HEK293 (cell line): ENCODE measurements around the gene DPYD.
"Not testable (repeated sequence)": the region's sequence is repeated elsewhere in the genome, so short reads cannot be mapped to it uniquely, and the experiment has no call there.

Experiments
- CTCF ChIA-PET: fragments of 350-600 bp; formaldehyde crosslinking; extraction: SDS; loops from one replicate; lab custom pipeline; 2021; ENCODE audit warnings: antibody characterized with exemption; lab: Yijun Ruan, JAX
- POLR2A ChIA-PET: fragments of 300-600 bp; formaldehyde crosslinking; extraction: SDS; loops from one replicate; lab custom pipeline; 2020; ENCODE audit warnings: antibody characterized with exemption, inconsistent platforms; lab: Yijun Ruan, JAX
- H3K27ac ChIP-seq: fragments of 200-500 bp; sonication (Bioruptor generic); 2 replicates; pipeline ENCODE4 v1.5.1; 2014; ENCODE audit warnings: low read depth, low read length, control low read depth, inconsistent platforms; ENCODE audit errors: extremely low read depth
- H3K36me3 ChIP-seq, 2 experiments: fragments of 200-500 bp in 1 of 2; sonication (Bioruptor generic) in 1 of 2; 1 replicate in 1 of 2; 2 replicates in 1 of 2; pipeline ENCODE4 v1.5.1; 2014 to 2017; ENCODE audit warnings: inconsistent platforms in 2 of 2, low read length in 2 of 2; ENCODE audit not compliant: control insufficient read depth in 2 of 2, insufficient read depth in 1 of 2
- H3K4me1 ChIP-seq: fragments of 200-500 bp; sonication (Bioruptor generic); 2 replicates; pipeline ENCODE4 v1.5.1; 2014; ENCODE audit warnings: mild to moderate bottlenecking, low read length, inconsistent platforms; ENCODE audit not compliant: control insufficient read depth, insufficient read depth
- H3K4me3 ChIP-seq: 2 replicates; pipeline ENCODE4 v1.5.1; 2011; ENCODE audit warnings: low read depth, mild to moderate bottlenecking, control low read depth, low read length, moderate library complexity
- H3K9me3 ChIP-seq: fragments of 200-500 bp; sonication (Bioruptor generic); 2 replicates; pipeline ENCODE4 v1.5.1; 2014; ENCODE audit warnings: low read depth, low read length, inconsistent platforms; ENCODE audit not compliant: control insufficient read depth, insufficient read depth
- REPIN1 ChIP-seq: fragments of 450-650 bp; formaldehyde crosslinking; IDR thresholded peaks from 2 replicates; pipeline ENCODE4 v1.5.1; 2017; ENCODE audit warnings: missing biosample characterization, missing genetic modification characterization, low read depth
- ZNF174 ChIP-seq: fragments of 450-650 bp; formaldehyde crosslinking; IDR thresholded peaks from 2 replicates; pipeline ENCODE4 v1.5.0; 2017; ENCODE audit warnings: missing biosample characterization, mild to moderate bottlenecking, missing genetic modification characterization
- ZNF221 ChIP-seq: fragments of 450-650 bp; formaldehyde crosslinking; IDR thresholded peaks from 2 replicates; pipeline ENCODE4 v1.5.1; 2017; ENCODE audit warnings: missing biosample characterization, missing genetic modification characterization, borderline replicate concordance
- ZNF248 ChIP-seq: fragments of 450-650 bp; formaldehyde crosslinking; IDR thresholded peaks from 2 replicates; pipeline ENCODE4 v1.5.1; 2017; ENCODE audit warnings: missing biosample characterization, missing genetic modification characterization
- ZNF280C ChIP-seq: fragments of 450-650 bp; formaldehyde crosslinking; IDR thresholded peaks from 2 replicates; pipeline ENCODE4 v1.5.1; 2016; ENCODE audit warnings: missing biosample characterization, missing genetic modification characterization
- ZNF391 ChIP-seq: fragments of 450-650 bp; formaldehyde crosslinking; IDR thresholded peaks from 2 replicates; pipeline ENCODE4 v1.5.1; 2016; ENCODE audit warnings: low read depth, missing biosample characterization, missing genetic modification characterization, borderline replicate concordance
- ZNF501 ChIP-seq: fragments of 450-650 bp; formaldehyde crosslinking; IDR thresholded peaks from 2 replicates; pipeline ENCODE4 v1.5.1; 2016; ENCODE audit warnings: missing biosample characterization, missing genetic modification characterization
- ZNF560 ChIP-seq: fragments of 450-650 bp; formaldehyde crosslinking; IDR thresholded peaks from 2 replicates; pipeline ENCODE4 v1.5.1; 2017; ENCODE audit warnings: missing biosample characterization, missing genetic modification characterization, borderline replicate concordance
- ZNF785 ChIP-seq: fragments of 450-650 bp; formaldehyde crosslinking; IDR thresholded peaks from 2 replicates; pipeline ENCODE4 v1.5.1; 2016; ENCODE audit warnings: missing biosample characterization, missing genetic modification characterization
- ZSCAN18 ChIP-seq: fragments of 450-650 bp; formaldehyde crosslinking; IDR thresholded peaks from 2 replicates; pipeline ENCODE4 v1.5.1; 2016; ENCODE audit warnings: missing biosample characterization, missing genetic modification characterization
- TF ChIP-seq, protein P1 (sequence below): fragments of 450-650 bp; formaldehyde crosslinking; IDR thresholded peaks from 2 replicates; pipeline ENCODE4 v1.5.1; 2016; ENCODE audit warnings: missing biosample characterization, missing genetic modification characterization, borderline replicate concordance
- TF ChIP-seq, protein P2 (sequence below): fragments of 450-650 bp; formaldehyde crosslinking; IDR thresholded peaks from 2 replicates; pipeline ENCODE4 v1.5.1; 2016; ENCODE audit warnings: missing biosample characterization, missing genetic modification characterization

DPYD gene

DNA sequence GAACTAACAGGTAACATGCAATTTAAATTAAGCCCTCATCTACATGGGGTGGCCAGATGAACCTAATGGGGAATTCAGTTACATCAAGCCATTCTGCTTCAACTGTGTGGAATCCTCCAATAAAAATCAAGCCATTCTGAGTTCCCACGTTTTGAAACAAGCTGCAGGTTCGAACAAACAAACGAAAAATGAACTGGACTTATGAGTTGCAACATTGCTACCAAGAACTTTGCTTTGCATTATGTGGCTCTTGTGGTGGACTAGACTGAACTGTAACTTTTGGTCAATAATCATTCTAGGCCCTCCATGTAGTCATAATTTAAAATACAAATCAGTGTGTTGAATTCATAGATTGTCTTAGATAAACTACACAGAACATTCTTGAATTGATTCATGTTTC lies 682.0 kb downstream of the DPYD start:
- H3K27ac ChIP-seq, result no peak overlapping the region
- TF ChIP-seq REPIN1 (tag by site-specific recombination), result no peak
- TF ChIP-seq ZNF280C (tag by site-specific recombination), result no peak
- no peak for TF ChIP-seq ZSCAN18 (tag by site-specific recombination)
- TF ChIP-seq ZNF785 (tag by site-specific recombination), result no peak
- TF ChIP-seq, protein P1, sequence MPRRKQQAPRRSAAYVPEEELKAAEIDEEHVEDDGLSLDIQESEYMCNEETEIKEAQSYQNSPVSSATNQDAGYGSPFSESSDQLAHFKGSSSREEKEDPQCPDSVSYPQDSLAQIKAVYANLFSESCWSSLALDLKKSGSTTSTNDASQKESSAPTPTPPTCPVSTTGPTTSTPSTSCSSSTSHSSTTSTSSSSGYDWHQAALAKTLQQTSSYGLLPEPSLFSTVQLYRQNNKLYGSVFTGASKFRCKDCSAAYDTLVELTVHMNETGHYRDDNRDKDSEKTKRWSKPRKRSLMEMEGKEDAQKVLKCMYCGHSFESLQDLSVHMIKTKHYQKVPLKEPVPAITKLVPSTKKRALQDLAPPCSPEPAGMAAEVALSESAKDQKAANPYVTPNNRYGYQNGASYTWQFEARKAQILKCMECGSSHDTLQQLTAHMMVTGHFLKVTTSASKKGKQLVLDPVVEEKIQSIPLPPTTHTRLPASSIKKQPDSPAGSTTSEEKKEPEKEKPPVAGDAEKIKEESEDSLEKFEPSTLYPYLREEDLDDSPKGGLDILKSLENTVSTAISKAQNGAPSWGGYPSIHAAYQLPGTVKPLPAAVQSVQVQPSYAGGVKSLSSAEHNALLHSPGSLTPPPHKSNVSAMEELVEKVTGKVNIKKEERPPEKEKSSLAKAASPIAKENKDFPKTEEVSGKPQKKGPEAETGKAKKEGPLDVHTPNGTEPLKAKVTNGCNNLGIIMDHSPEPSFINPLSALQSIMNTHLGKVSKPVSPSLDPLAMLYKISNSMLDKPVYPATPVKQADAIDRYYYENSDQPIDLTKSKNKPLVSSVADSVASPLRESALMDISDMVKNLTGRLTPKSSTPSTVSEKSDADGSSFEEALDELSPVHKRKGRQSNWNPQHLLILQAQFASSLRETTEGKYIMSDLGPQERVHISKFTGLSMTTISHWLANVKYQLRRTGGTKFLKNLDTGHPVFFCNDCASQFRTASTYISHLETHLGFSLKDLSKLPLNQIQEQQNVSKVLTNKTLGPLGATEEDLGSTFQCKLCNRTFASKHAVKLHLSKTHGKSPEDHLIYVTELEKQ (tag by site-specific recombination), result no peak
- TF ChIP-seq ZNF248 (tag by site-specific recombination), result no peak
- no peak for TF ChIP-seq ZNF221
- TF ChIP-seq, protein P2, sequence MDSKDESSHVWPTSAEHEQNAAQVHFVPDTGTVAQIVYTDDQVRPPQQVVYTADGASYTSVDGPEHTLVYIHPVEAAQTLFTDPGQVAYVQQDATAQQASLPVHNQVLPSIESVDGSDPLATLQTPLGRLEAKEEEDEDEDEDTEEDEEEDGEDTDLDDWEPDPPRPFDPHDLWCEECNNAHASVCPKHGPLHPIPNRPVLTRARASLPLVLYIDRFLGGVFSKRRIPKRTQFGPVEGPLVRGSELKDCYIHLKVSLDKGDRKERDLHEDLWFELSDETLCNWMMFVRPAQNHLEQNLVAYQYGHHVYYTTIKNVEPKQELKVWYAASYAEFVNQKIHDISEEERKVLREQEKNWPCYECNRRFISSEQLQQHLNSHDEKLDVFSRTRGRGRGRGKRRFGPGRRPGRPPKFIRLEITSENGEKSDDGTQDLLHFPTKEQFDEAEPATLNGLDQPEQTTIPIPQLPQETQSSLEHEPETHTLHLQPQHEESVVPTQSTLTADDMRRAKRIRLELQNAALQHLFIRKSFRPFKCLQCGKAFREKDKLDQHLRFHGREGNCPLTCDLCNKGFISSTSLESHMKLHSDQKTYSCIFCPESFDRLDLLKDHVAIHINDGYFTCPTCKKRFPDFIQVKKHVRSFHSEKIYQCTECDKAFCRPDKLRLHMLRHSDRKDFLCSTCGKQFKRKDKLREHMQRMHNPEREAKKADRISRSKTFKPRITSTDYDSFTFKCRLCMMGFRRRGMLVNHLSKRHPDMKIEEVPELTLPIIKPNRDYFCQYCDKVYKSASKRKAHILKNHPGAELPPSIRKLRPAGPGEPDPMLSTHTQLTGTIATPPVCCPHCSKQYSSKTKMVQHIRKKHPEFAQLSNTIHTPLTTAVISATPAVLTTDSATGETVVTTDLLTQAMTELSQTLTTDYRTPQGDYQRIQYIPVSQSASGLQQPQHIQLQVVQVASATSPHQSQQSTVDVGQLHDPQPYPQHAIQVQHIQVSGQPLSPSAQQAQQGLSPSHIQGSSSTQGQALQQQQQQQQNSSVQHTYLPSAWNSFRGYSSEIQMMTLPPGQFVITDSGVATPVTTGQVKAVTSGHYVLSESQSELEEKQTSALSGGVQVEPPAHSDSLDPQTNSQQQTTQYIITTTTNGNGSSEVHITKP (tag by site-specific recombination), result no peak
- TF ChIP-seq ZNF560 (tag by site-specific recombination), result no peak
- no peak for TF ChIP-seq ZNF174 (tag by site-specific recombination)
- TF ChIP-seq ZNF391, result no peak
- TF ChIP-seq ZNF501, result no peak
- no peaks in the 10 kb centered on the region for H3K4me1 ChIP-seq
- no peak overlapping the region for H3K4me3 ChIP-seq
- H3K36me3 ChIP-seq, result no peaks in the 10 kb centered on the region
- ChIA-PET POLR2A (no interaction called here), CTCF (no interaction called here)
- H3K9me3 ChIP-seq, result no peaks in the 10 kb centered on the region

GRCh38 chr1:97231354-97231753 lies 689.5 kb downstream of the DPYD start:
- H3K4me1 ChIP-seq, H3K9me3 ChIP-seq, H3K4me3 ChIP-seq, POLR2A ChIA-PET, CTCF ChIA-PET, H3K27ac ChIP-seq, H3K36me3 ChIP-seq: not testable (repeated sequence)
